ENCODE measurements around the gene FPR3. TPM values are rescaled to one million over a fixed set of nuclear protein-coding genes. Genes with fewer than 3 reads are reported as not detected.

Gene FPR3
- total and polyA plus RNA-seq, 9 of the 15 experiments (the other 6 are each of a cell fraction or from before 2014, with no cell fraction given), result 0.08 to 0.51 (median 0.22) TPM; not detected in 1

DNA sequence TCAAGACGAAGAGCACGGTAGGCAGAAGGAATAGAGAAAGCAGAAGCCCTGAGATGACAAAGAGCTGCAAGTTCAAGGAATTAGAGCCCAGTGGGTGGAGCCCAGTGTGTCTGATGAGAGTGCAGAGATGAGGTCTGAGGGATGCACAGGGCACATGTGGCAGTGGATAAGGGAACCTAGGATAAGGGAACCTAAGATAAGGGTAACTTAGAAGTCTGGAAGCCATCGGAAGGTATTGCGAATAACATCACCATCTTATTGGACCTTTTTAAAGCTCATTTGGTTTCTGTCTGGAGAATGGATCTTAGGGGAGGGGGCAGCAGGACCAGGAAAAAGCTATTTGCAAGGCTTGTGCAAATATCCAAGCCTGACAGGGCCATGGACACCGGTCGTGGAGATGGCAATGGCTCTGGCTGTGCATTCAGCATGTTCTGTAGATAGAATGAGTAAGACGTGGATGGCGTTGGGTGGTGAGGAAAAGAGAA is 1.3 kb downstream of the FPR3 start (continued):
- TF ChIP-seq, protein P1, sequence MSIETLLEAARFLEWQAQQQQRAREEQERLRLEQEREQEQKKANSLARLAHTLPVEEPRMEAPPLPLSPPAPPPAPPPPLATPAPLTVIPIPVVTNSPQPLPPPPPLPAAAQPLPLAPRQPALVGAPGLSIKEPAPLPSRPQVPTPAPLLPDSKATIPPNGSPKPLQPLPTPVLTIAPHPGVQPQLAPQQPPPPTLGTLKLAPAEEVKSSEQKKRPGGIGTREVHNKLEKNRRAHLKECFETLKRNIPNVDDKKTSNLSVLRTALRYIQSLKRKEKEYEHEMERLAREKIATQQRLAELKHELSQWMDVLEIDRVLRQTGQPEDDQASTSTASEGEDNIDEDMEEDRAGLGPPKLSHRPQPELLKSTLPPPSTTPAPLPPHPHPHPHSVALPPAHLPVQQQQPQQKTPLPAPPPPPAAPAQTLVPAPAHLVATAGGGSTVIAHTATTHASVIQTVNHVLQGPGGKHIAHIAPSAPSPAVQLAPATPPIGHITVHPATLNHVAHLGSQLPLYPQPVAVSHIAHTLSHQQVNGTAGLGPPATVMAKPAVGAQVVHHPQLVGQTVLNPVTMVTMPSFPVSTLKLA (conservative IDR thresholded peaks at IDR 0.05), result peak; percentile 62 to 82; a peak in 3 of 4 replicates
- TF ChIP-seq, protein P2, sequence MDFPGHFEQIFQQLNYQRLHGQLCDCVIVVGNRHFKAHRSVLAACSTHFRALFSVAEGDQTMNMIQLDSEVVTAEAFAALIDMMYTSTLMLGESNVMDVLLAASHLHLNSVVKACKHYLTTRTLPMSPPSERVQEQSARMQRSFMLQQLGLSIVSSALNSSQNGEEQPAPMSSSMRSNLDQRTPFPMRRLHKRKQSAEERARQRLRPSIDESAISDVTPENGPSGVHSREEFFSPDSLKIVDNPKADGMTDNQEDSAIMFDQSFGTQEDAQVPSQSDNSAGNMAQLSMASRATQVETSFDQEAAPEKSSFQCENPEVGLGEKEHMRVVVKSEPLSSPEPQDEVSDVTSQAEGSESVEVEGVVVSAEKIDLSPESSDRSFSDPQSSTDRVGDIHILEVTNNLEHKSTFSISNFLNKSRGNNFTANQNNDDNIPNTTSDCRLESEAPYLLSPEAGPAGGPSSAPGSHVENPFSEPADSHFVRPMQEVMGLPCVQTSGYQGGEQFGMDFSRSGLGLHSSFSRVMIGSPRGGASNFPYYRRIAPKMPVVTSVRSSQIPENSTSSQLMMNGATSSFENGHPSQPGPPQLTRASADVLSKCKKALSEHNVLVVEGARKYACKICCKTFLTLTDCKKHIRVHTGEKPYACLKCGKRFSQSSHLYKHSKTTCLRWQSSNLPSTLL (IDR thresholded peaks at IDR 0.05), result no peak
- TF ChIP-seq, protein P3, sequence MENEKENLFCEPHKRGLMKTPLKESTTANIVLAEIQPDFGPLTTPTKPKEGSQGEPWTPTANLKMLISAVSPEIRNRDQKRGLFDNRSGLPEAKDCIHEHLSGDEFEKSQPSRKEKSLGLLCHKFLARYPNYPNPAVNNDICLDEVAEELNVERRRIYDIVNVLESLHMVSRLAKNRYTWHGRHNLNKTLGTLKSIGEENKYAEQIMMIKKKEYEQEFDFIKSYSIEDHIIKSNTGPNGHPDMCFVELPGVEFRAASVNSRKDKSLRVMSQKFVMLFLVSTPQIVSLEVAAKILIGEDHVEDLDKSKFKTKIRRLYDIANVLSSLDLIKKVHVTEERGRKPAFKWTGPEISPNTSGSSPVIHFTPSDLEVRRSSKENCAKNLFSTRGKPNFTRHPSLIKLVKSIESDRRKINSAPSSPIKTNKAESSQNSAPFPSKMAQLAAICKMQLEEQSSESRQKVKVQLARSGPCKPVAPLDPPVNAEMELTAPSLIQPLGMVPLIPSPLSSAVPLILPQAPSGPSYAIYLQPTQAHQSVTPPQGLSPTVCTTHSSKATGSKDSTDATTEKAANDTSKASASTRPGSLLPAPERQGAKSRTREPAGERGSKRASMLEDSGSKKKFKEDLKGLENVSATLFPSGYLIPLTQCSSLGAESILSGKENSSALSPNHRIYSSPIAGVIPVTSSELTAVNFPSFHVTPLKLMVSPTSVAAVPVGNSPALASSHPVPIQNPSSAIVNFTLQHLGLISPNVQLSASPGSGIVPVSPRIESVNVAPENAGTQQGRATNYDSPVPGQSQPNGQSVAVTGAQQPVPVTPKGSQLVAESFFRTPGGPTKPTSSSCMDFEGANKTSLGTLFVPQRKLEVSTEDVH (IDR thresholded peaks at IDR 0.05; ENCODE audit: low read depth, partially characterized antibody), result no peak
- TF ChIP-seq, protein P4, sequence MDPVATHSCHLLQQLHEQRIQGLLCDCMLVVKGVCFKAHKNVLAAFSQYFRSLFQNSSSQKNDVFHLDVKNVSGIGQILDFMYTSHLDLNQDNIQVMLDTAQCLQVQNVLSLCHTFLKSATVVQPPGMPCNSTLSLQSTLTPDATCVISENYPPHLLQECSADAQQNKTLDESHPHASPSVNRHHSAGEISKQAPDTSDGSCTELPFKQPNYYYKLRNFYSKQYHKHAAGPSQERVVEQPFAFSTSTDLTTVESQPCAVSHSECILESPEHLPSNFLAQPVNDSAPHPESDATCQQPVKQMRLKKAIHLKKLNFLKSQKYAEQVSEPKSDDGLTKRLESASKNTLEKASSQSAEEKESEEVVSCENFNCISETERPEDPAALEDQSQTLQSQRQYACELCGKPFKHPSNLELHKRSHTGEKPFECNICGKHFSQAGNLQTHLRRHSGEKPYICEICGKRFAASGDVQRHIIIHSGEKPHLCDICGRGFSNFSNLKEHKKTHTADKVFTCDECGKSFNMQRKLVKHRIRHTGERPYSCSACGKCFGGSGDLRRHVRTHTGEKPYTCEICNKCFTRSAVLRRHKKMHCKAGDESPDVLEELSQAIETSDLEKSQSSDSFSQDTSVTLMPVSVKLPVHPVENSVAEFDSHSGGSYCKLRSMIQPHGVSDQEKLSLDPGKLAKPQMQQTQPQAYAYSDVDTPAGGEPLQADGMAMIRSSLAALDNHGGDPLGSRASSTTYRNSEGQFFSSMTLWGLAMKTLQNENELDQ (CRISPR knock-in tag; IDR thresholded peaks at IDR 0.05; ENCODE audit: borderline replicate concordance), result no peak
- TF ChIP-seq IFI16 (CRISPR knock-in tag; IDR thresholded peaks at IDR 0.05) (no peak), ZNF217 (CRISPR knock-in tag; IDR thresholded peaks at IDR 0.05) (no peak), ARHGAP35 (IDR thresholded peaks at IDR 0.05; ENCODE audit: partially characterized antibody) (no peak), PML (IDR thresholded peaks at IDR 0.05; ENCODE audit: low read length) (peak; percentile 84), SPI1 (IDR thresholded peaks at IDR 0.05; ENCODE audit: borderline replicate concordance, low read depth, low read length) (peak; percentile 79), ESRRA (IDR thresholded peaks at IDR 0.05; ENCODE audit: borderline replicate concordance, low read depth) (peak; percentile 34; the same call in 1 of the 2 replicates), HLTF (IDR thresholded peaks at IDR 0.05) (no peak; the same call in 1 of the 2 replicates), DDX20 (tag; IDR thresholded peaks at IDR 0.05; ENCODE audit: low read depth) (no peak), KLF6 (CRISPR knock-in tag; IDR thresholded peaks at IDR 0.05; ENCODE audit: borderline replicate concordance) (0 out of 2 replicates have a peak, but pooled peaks have one; percentile 32), CHD1 (IDR thresholded peaks at IDR 0.05; ENCODE audit: low read length) (no peak), SIN3B (IDR thresholded peaks at IDR 0.05; ENCODE audit: low read depth) (no peak), ASH1L (IDR thresholded peaks at IDR 0.05; ENCODE audit: borderline replicate concordance, low read depth, partially characterized antibody) (no peak)
- TF ChIP-seq, protein P5, sequence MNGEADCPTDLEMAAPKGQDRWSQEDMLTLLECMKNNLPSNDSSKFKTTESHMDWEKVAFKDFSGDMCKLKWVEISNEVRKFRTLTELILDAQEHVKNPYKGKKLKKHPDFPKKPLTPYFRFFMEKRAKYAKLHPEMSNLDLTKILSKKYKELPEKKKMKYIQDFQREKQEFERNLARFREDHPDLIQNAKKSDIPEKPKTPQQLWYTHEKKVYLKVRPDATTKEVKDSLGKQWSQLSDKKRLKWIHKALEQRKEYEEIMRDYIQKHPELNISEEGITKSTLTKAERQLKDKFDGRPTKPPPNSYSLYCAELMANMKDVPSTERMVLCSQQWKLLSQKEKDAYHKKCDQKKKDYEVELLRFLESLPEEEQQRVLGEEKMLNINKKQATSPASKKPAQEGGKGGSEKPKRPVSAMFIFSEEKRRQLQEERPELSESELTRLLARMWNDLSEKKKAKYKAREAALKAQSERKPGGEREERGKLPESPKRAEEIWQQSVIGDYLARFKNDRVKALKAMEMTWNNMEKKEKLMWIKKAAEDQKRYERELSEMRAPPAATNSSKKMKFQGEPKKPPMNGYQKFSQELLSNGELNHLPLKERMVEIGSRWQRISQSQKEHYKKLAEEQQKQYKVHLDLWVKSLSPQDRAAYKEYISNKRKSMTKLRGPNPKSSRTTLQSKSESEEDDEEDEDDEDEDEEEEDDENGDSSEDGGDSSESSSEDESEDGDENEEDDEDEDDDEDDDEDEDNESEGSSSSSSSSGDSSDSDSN (IDR thresholded peaks at IDR 0.05; ENCODE audit: borderline replicate concordance in 1 of 2, low read depth in 2 of 2, low read length in 2 of 2), result 0 out of 4 replicates have a peak, but pooled peaks of 1 of the 2 experiments have one; percentile 26
